ENCODE data around the gene WFS1.

Gene WFS1

DNA sequence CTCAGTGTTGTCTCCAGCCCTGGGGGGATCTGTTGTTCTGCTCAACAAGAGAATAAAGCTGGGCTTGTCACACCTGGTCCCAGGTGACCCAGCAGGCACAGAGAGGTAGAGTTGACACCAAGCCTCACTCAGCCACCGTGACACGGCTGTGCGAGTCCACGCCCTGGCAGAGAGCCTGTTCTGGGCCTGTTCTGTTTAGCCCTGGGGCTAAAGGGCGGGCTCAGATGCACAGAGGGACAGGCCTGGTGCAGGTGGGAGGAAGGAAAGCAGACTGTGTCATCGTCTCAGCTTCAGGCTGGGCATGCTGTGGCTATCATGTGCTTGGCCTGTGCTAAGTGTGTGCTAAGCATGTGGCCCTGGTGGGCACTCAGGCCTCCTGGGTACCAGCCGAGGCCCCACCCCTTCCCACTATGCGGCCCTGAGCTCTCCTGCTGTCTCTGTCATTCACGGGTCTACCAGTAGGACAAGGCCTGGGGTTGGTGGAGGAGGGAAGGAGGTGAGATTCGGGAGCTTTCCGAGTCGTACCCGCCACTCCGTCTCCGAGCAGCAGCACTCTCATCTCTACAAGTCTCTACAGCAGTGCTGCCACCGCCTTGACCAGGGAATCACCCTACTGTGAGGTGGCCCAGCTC is 10.8 kb downstream of the WFS1 start:
- DNase-seq, result no peak

DNA sequence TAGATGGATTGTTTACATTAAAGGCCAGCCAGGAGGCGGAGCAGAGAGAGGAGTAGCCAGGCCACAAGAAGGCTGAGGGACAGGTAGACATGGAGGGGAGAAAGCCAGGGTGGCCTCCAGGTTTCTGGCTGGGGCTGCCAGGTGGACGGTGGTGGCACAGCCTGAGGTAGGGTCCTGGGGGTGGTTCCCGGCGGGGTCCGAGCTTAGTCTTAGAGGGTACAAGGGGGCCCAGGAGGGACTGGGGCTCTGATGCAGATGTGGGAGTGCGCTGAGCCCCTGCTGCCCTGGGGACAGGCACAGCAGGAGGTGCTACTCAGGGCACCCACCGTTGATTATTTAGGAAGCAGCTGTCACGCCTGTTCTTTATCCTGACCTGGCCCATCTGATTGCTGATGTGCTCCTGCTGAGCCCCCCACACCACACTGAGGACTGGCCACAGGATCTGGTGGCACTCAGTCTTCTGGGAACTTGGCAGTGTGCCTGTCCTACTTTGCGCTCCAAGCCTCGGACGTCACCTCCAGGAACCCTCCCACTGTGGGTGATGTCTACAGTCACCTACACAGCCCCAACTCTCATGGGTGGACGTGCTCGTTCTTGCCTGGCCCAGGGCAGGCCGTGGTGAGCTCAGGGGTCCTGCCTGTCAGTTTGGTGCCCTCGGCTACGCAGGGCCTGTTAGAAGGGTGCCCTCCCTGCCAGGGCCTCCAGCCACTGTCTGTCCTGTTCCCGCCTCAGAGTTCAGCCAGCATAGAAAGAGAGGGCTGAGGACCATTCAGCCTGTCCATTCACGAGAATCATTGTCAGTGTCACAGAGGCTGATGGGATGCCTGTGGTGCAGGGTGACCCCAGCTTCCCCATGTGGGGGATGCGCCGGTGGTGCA is 12.0 kb downstream of the WFS1 start:
- no peak for DNase-seq

GRCh38 chr4:6282314-6282771 is 12.7 kb downstream of the WFS1 start:
- DNase-seq, result no peak

- no peak for DNase-seq
These were observed 13.6 kb downstream of the WFS1 start for GRCh38 chr4:6283282-6283681.

DNA sequence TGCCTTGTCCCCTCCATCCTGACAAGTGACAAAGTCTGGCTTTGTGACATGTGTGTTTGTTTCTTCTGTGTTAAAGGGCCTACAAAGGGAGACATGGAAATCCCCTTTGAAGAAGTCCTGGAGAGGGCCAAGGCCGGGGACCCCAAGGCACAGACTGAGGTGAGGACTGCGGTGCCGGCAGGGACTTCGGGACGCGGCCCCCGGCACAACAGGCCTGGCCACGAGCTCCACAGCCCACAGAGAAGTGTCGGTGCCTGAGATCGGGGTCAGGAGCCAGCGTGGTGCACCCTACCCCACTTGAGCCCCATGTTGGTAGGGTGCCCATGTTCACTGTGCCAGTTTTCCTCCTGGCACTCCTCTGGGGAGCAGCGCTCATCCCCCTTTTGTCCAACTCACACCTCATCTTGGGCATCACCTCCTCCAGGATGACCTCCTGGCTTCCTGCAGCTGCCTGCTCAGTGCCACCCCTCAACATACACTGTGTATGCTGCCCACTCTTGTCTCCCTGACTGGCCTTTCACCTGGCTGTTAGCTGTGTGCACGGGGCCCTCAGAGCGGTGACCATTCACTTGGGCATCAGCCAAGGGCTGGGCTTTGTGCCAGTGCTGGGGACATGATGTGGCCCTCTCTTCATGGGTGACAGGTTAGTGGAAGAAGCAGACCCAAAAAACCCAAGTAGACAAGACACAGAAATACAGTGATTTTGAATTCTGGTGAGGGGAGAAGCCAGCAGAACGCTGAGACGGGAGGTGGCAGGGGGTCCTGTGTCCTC is 17.6 kb downstream of the WFS1 start:
- no peak for DNase-seq

GRCh38 chr4:6288342-6288741 is 18.7 kb downstream of the WFS1 start:
- DNase-seq, result no peak

GRCh38 chr4:6288871-6289270 is 19.2 kb downstream of the WFS1 start:
- no peak for DNase-seq

GRCh38 chr4:6290256-6290655 is 20.6 kb downstream of the WFS1 start:
- DNase-seq, result no peak

- DNase-seq, result no peak
These were observed 21.3 kb downstream of the WFS1 start for GRCh38 chr4:6290769-6291547.

DNA sequence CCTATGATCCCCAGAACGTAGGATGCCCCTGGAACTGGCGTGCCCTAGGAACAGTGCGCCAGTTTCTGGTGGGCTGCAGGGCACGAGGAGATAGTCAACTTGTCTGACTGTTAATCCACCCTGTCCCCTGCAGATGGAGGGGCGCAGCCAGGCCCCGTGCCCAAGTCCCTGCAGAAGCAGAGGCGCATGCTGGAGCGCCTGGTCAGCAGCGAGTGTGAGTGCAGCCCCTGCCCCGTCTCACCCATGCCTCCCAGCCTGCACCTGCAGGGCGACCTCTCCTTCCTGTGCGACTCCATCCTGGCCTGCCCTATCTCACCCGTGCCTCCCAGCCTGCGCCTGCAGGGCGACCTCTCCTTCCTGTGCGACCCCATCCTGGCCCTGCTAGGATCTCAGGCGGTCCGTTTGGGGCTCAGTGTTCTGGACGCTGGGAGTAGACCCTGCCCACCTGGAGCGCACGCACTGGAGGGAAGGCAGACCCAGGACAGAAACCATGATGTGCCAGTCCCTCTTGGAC is 22.2 kb downstream of the WFS1 start:
- DNase-seq, result no peak

DNA sequence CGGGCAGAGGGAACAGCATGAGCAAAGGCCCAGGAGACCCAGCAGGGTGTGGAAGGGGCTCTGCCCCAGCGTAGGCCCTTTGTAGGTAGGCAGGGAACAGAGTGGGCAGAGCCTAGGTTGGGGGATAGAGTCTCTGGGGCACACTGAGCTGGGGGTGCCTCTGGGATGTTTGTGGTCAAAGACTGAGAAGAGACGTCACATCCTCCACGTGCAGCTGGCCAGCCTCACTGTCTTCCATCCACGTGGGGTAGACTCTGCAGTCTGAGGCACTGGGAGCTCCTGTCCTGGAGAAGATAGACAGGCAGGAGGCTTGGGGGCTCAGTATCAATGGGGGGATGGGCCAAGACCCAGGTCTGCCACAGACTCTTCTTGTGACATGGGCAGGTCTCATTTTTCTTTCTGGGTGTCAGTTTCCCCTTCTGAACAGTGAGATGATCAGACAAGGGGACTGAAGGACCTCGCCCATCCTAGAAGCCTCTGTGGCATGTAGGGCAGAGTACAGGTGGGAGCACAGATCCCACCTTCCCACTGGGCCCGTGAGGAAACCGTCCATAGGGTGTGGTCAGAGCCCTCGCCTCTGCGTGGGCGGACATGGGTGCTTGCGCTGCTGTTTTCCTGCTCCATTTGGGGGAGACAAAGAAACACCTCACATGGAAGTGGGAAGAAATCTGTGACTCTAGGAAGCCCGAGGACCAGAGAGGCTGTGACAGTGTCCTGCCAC is 22.9 kb downstream of the WFS1 start:
- no peak for DNase-seq

DNA sequence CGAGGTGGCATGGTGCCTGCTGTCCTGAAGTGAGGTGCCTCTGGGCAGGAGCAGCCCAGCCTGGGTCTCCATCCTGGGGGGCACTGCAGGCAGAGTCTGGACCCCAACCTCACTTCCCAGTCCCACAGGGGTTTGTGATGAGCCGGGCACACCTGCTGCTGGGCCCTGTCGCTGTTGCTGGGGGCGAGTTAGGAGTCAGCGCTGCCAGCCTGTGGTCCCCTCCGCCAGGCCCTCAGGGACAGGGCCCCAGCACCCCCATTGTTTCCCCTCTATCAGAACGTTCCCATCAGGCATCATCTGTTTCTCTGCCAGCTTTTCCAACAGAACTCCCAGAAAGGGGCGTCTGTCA is 23.4 kb downstream of the WFS1 start:
- no peak for DNase-seq

DNA sequence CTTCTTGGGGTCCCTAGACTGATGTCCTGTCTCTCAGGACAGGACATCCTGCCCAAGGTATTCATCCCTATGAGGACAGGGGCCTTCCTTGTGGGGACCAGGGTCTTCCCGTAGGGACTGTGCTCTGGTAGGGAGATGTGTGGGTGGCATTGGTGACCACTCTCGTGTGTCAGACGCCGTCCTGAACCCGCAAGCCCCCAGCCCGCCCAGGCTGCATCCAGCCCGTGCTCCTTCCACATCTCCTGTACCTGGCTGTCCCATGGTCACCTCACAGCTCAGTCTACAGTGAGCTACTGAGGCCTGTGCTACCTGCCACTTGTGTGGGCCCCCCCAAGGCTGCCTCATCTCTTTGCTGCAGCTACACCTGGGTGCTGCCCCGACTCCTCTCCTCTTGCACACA is 24.0 kb downstream of the WFS1 start:
- no peak for DNase-seq

DNA sequence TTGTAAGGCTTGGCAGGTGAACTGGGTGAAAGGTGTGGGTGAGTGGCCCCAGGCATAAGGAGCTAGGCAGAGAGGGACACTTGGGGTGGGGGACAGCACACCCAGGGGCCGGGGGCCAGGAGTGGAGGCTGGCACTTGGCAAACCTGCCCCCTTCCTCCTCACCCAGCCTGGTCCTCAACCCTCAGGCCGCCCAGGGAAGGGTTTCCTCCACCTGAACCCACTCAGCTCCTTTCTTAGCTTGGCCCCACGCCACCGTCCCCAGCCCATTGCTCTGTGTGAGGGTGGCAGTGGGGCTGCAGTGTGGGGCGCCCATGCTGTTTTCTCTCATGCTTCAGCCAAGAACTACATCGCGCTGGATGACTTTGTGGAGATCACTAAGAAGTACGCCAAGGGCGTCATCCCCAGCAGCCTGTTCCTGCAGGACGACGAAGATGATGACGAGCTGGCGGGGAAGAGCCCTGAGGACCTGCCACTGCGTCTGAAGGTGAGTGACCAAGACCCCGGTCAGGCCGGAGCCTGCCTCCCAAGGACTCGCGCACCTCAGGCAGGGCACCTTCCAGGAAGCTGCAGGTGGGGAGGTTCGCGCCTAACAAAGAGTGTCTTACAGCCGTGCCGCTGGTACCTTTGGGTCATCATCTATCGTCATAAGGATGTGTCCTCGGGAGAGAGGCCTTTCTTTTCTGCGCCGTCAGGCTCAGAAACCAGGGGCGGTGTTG is 25.2 kb downstream of the WFS1 start:
- no peak for DNase-seq

DNA sequence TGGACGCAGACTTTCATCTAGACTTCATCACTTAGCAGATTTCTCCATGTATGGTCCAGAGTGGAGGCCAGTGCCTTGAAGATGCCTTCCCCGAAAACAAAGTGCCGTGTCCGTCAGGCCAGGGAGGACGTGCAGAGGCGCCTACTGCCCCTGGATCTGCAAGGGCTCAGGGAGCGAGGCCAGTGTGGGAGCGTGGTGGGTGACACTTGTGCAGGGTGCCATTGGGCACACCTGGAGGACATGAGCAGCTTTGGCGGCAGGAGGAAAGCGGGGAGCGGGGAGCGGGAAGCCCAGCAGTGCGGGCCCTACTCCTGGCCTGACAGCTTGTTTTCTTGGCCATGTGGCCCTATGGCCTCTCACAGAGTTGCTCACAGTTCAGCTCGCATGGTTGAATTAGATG is 25.8 kb downstream of the WFS1 start:
- no peak for DNase-seq

DNA sequence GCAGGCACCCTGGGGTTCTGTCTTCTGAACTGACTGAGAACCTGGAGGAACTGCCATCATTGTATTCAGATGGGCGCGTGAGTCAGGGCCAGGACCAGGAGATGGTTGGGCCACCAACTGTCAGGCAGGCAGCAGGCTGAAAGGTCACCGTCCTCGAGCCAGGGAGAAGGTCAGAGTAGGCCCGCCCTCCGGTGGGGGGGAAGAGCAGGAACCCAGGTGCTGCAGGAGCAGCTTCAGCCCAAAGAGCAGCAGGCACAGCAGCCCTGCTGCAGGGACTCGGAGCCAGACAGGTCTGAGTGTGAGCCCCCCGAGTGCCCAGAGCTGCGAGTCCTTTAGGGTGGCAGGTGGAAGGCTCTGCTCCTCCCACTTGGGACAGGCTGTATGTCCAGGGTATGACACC is 26.4 kb downstream of the WFS1 start:
- no peak for DNase-seq

- DNase-seq, result no peak
These were observed 27.7 kb downstream of the WFS1 start for GRCh38 chr4:6297266-6297815.

GRCh38 chr4:6298035-6298434 is 28.4 kb downstream of the WFS1 start:
- DNase-seq, result no peak

GRCh38 chr4:6298852-6299251 is 29.2 kb downstream of the WFS1 start:
- DNase-seq, result no peak

- no peak for DNase-seq
These were observed 30.2 kb downstream of the WFS1 start for GRCh38 chr4:6299875-6300274.

- DNase-seq, result no peak
These were observed 30.7 kb downstream of the WFS1 start for GRCh38 chr4:6300359-6300758.
